Testis (tissue), 3 donors: ENCODE data around the gene SRCIN1. TPM values are rescaled to one million over a fixed set of nuclear protein-coding genes. Genes with fewer than 3 reads are reported as not detected.

Source experiments
- DNase-seq: peaks from one replicate; pipeline ENCODE4 v3.0.0-alpha.2; 2019
- H3K27ac ChIP-seq, 2 donors: fragments of 200-600 bp; sonication (generic); one replicate each; pipeline ENCODE4 v1.5.1; 2019
- H3K27me3 ChIP-seq: fragments of 200-600 bp; sonication (generic); one replicate; pipeline ENCODE4 v1.5.1; 2019
- H3K36me3 ChIP-seq: fragments of 200-600 bp; sonication (generic); one replicate; pipeline ENCODE4 v1.5.1; 2017; ENCODE audit warnings: low read depth; ENCODE audit errors: missing control alignments
- H3K4me1 ChIP-seq: fragments of 200-600 bp; sonication (generic); one replicate; pipeline ENCODE4 v1.5.1; 2019
- H3K4me3 ChIP-seq, 2 donors: fragments of 200-600 bp; sonication (generic); one replicate each; pipeline ENCODE4 v1.5.1; 2017 to 2019
- H3K9me3 ChIP-seq: fragments of 200-600 bp; sonication (generic); one replicate; pipeline ENCODE4 v1.5.1; 2017
- POLR2A ChIP-seq: fragments of 450-650 bp; IDR thresholded peaks from one replicate; pipeline ENCODE4 v1.6.1; 2017; ENCODE audit warnings: antibody characterized with exemption, mild to moderate bottlenecking, moderate library complexity
- WGBS, 2 donors: methylation state at CpG; one replicate each; pipeline ENCODE4 v1.1.5; 2018; 5-methylcytosine and 5-hydroxymethylcytosine counted together
- intact Hi-C: fragments of 100-400 bp; cut with DNase I; formaldehyde crosslinking; loops from one replicate; pipeline ENCODE4 v1.15.1; 2023; ENCODE audit warnings: low total_unique reads
- polyA plus RNA-seq: library from polyadenylated mRNA; stranded (reverse); fragments of 350-450 nt; fragmentation: Illumina TruSeq; extraction: RNeasy Lipid Tissue Mini Kit (QIAGEN cat#74804); gene quantifications from one replicate; pipeline ENCODE4 v1.2.3, GENCODE V29; 2014; ENCODE audit warnings: low read depth, low replicate concordance; ENCODE audit not compliant: insufficient read depth
- total RNA-seq, 2 donors: library from RNA; depleted of rRNA; stranded (reverse); fragments of >200 nt; gene quantifications; one replicate each; pipeline ENCODE4 v1.2.3, GENCODE V29; 2016
- TF ChIP-seq, protein P1 (sequence below), 3 experiments: fragments of 450-650 bp in 2 of 3; fragments of 200-600 bp in 1 of 3; sonication (generic) in 1 of 3; IDR thresholded peaks; one replicate each; pipeline ENCODE4 v1.5.1; 2016 to 2019; ENCODE audit warnings: antibody characterized with exemption in 3 of 3, mild to moderate bottlenecking in 2 of 3, moderate library complexity in 1 of 3

The SRCIN1 gene
- total and polyA plus RNA-seq, 3 donors from 2014 or later, result 3.2 to 8.9 (median 6.2) TPM

- intact Hi-C loops, result no loop called here
Measured at GRCh38 chr17:38611872-38612376, 6.2 kb upstream of the SRCIN1 start.

GRCh38 chr17:38611070-38611786, 5.5 kb upstream of the SRCIN1 start:
- Histone ChIP-seq H3K36me3 (no peaks in the 10 kb centered on the region), H3K27me3 (no peaks in the 10 kb centered on the region), H3K27ac (no peak overlapping the region), H3K9me3 (no peaks in the 10 kb centered on the region), H3K4me1 (peaks cover 12% of the 10 kb centered on the region), H3K4me3 (no peak overlapping the region)
- WGBS, 2 donors, result 85 to 86% methylated on average over 11 of the region's 11 CpGs
- TF ChIP-seq, protein P1, sequence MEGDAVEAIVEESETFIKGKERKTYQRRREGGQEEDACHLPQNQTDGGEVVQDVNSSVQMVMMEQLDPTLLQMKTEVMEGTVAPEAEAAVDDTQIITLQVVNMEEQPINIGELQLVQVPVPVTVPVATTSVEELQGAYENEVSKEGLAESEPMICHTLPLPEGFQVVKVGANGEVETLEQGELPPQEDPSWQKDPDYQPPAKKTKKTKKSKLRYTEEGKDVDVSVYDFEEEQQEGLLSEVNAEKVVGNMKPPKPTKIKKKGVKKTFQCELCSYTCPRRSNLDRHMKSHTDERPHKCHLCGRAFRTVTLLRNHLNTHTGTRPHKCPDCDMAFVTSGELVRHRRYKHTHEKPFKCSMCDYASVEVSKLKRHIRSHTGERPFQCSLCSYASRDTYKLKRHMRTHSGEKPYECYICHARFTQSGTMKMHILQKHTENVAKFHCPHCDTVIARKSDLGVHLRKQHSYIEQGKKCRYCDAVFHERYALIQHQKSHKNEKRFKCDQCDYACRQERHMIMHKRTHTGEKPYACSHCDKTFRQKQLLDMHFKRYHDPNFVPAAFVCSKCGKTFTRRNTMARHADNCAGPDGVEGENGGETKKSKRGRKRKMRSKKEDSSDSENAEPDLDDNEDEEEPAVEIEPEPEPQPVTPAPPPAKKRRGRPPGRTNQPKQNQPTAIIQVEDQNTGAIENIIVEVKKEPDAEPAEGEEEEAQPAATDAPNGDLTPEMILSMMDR (IDR thresholded peaks at IDR 0.05), result no peak
- TF ChIP-seq POLR2A, result no peak
- intact Hi-C loops, result no loop called here
- no peak for DNase-seq

More at GRCh38 chr17:38611872-38612376, 6.2 kb upstream of the SRCIN1 start:
- no peak for DNase-seq
- H3K9me3 ChIP-seq, result no peaks in the 10 kb centered on the region
- no peaks in the 10 kb centered on the region for H3K27me3 ChIP-seq
- no peaks in the 10 kb centered on the region for H3K36me3 ChIP-seq
- 93 to 95% methylated on average over 6 of the region's 6 CpGs for WGBS, 2 donors
- H3K4me1 ChIP-seq, result peaks cover 5% of the 10 kb centered on the region
- TF ChIP-seq POLR2A, result no peak
- TF ChIP-seq, protein P1 (IDR thresholded peaks at IDR 0.05), result no peak
- no peak overlapping the region for H3K4me3 ChIP-seq
- no peak overlapping the region for H3K27ac ChIP-seq

- intact Hi-C loops, result no loop called here
- H3K4me3 ChIP-seq, result no peak overlapping the region
- H3K27me3 ChIP-seq, result no peaks in the 10 kb centered on the region
- no peak for DNase-seq
- H3K27ac ChIP-seq, result no peak overlapping the region
- no peak for TF ChIP-seq POLR2A
- TF ChIP-seq, protein P1 (IDR thresholded peaks at IDR 0.05), result no peak
- H3K36me3 ChIP-seq, result no peaks in the 10 kb centered on the region
- H3K9me3 ChIP-seq, result no peaks in the 10 kb centered on the region
- WGBS, 2 donors, result 58 to 65% methylated on average over 5 to 9 of the region's 9 CpGs
- H3K4me1 ChIP-seq, result peaks cover 13% of the 10 kb centered on the region
Measured at GRCh38 chr17:38609280-38610031, 3.7 kb upstream of the SRCIN1 start.

GRCh38 chr17:38608648-38609047, 2.9 kb upstream of the SRCIN1 start:
- intact Hi-C loops, result no loop called here

More at GRCh38 chr17:38608648-38609047, 2.9 kb upstream of the SRCIN1 start:
- Histone ChIP-seq H3K27me3 (no peaks in the 10 kb centered on the region), H3K4me3 (no peak overlapping the region), H3K4me1 (peaks cover 13% of the 10 kb centered on the region), H3K9me3 (no peaks in the 10 kb centered on the region), H3K36me3 (no peaks in the 10 kb centered on the region), H3K27ac (no peak overlapping the region)
- no peak for TF ChIP-seq POLR2A
- TF ChIP-seq, protein P1 (IDR thresholded peaks at IDR 0.05), result no peak
- DNase-seq, result no peak
- 85 to 90% methylated on average over 3 to 4 of the region's 4 CpGs for WGBS, 2 donors
